Peyer's patch (tissue), 4 donors: Measurements from ENCODE around the gene MYZAP.

ENCODE experiments used
- CTCF ChIP-seq, 6 experiments: fragments of 450-650 bp in 4 of 6; fragments of 200-600 bp in 2 of 6; sonication (generic) in 1 of 6; IDR thresholded peaks; one replicate each; pipeline ENCODE4 v1.5.1; 2017 to 2019; ENCODE audit warnings: antibody characterized with exemption in 6 of 6, mild to moderate bottlenecking in 3 of 6, moderate library complexity in 1 of 6
- POLR2A ChIP-seq, 2 donors: fragments of 450-650 bp; IDR thresholded peaks; one replicate each; pipeline ENCODE4 v1.5.1; 2017; ENCODE audit warnings: antibody characterized with exemption in 2 of 2, mild to moderate bottlenecking in 2 of 2, moderate library complexity in 2 of 2

- TF ChIP-seq CTCF (IDR thresholded peaks at IDR 0.05) = no peak
- no peak for TF ChIP-seq POLR2A (IDR thresholded peaks at IDR 0.05)
Measured at GRCh38 chr15:57634290-57634689, 42.6 kb downstream of the MYZAP start.
